Vagina (tissue), 2 donors: ENCODE results near the gene RAB37. TPM values are rescaled to one million over a fixed set of nuclear protein-coding genes. Genes with fewer than 3 reads are reported as not detected.

Source experiments
- DNase-seq, 2 donors: peaks; one replicate each; pipeline ENCODE4 v3.0.0-alpha.2; 2017; ENCODE audit errors: extremely low spot score in 2 of 2
- H3K27ac ChIP-seq: fragments of 200-600 bp; sonication (generic); one replicate; pipeline ENCODE4 v1.5.1; 2019
- H3K27me3 ChIP-seq: fragments of 200-600 bp; sonication (generic); one replicate; pipeline ENCODE4 v1.5.1; 2019
- H3K36me3 ChIP-seq, 2 donors: fragments of 200-600 bp; sonication (generic); one replicate each; pipeline ENCODE4 v1.5.1; 2017 to 2019
- H3K4me1 ChIP-seq: fragments of 200-600 bp; sonication (generic); one replicate; pipeline ENCODE4 v1.5.1; 2019
- H3K4me3 ChIP-seq, 2 donors: fragments of 200-600 bp; sonication (generic); 1 replicate in 1 of 2; 2 replicates in 1 of 2; pipeline ENCODE4 v1.5.1; 2016 to 2019
- H3K9me3 ChIP-seq: fragments of 200-600 bp; sonication (generic); one replicate; pipeline ENCODE4 v1.5.1; 2019
- CTCF ChIP-seq, 3 experiments: fragments of 450-650 bp in 2 of 3; fragments of 200-600 bp in 1 of 3; sonication (generic) in 1 of 3; IDR thresholded peaks; one replicate each; pipeline ENCODE4 v1.5.1; 2017 to 2019; ENCODE audit warnings: antibody characterized with exemption in 3 of 3, mild to moderate bottlenecking in 2 of 3, moderate library complexity in 2 of 3
- POLR2A ChIP-seq, 2 donors: fragments of 450-650 bp; IDR thresholded peaks; one replicate each; pipeline ENCODE4 v1.6.1; 2017; ENCODE audit warnings: antibody characterized with exemption in 2 of 2, mild to moderate bottlenecking in 2 of 2, moderate library complexity in 2 of 2
- POLR2AphosphoS5 ChIP-seq, 2 donors: sonication (generic); formaldehyde crosslinking; IDR thresholded peaks; one replicate each; pipeline ENCODE4 v1.9.0; 2017; ENCODE audit warnings: antibody characterized with exemption in 2 of 2, mild to moderate bottlenecking in 2 of 2, low read depth in 1 of 2; ENCODE audit not compliant: insufficient read depth in 1 of 2
- intact Hi-C: fragments of 100-400 bp; cut with DNase I; formaldehyde crosslinking; loops from one replicate; pipeline ENCODE4 v1.15.1; 2023
- total RNA-seq: library from RNA; depleted of rRNA; stranded (reverse); fragments of >200 nt; gene quantifications from one replicate; pipeline ENCODE4 v1.2.3, GENCODE V29; 2016

The RAB37 gene
- total RNA-seq, 1 donor from 2014 or later, result 7.1 TPM

- TF ChIP-seq CTCF (IDR thresholded peaks at IDR 0.05) (no peak), POLR2A (IDR thresholded peaks at IDR 0.05) (no peak), POLR2AphosphoS5 (IDR thresholded peaks at IDR 0.05; ENCODE audit: insufficient read depth in 1 of 2, low read depth in 1 of 2) (no peak)
- no peak overlapping the region for H3K27ac ChIP-seq
- H3K27me3 ChIP-seq, result no peaks in the 10 kb centered on the region
- no peak for DNase-seq
- intact Hi-C loops, result no loop called here
- peaks cover 41% of the 10 kb centered on the region for H3K4me1 ChIP-seq
- no peaks in the 10 kb centered on the region for H3K9me3 ChIP-seq
- no peak overlapping the region for H3K4me3 ChIP-seq
- H3K36me3 ChIP-seq, result peaks cover 0 to 41% of the 10 kb centered on the region in 2 donors
These were observed 35.0 kb downstream of the RAB37 start for GRCh38 chr17:74772053-74772452.

GRCh38 chr17:74773414-74773813, 36.4 kb downstream of the RAB37 start:
- no peak overlapping the region for H3K27ac ChIP-seq
- H3K4me1 ChIP-seq, result peaks cover 34% of the 10 kb centered on the region
- H3K27me3 ChIP-seq, result no peaks in the 10 kb centered on the region
- intact Hi-C loops, result no loop called here
- no peaks in the 10 kb centered on the region for H3K9me3 ChIP-seq
- no peak for DNase-seq
- TF ChIP-seq POLR2AphosphoS5 (IDR thresholded peaks at IDR 0.05; ENCODE audit: insufficient read depth in 1 of 2, low read depth in 1 of 2), result no peak
- TF ChIP-seq POLR2A (IDR thresholded peaks at IDR 0.05), result no peak
- no peak for TF ChIP-seq CTCF (IDR thresholded peaks at IDR 0.05)
- peaks cover 0 to 41% of the 10 kb centered on the region in 2 donors for H3K36me3 ChIP-seq
- no peak overlapping the region for H3K4me3 ChIP-seq

GRCh38 chr17:74773871-74774286, 36.8 kb downstream of the RAB37 start:
- Histone ChIP-seq H3K27ac (no peak overlapping the region), H3K9me3 (no peaks in the 10 kb centered on the region), H3K27me3 (no peaks in the 10 kb centered on the region), H3K4me3 (no peak overlapping the region), H3K4me1 (peaks cover 33% of the 10 kb centered on the region), H3K36me3 (peaks cover 0 to 39% of the 10 kb centered on the region in 2 donors)
- intact Hi-C loops, result no loop called here
- no peak for TF ChIP-seq CTCF (IDR thresholded peaks at IDR 0.05)
- TF ChIP-seq POLR2AphosphoS5 (IDR thresholded peaks at IDR 0.05; ENCODE audit: insufficient read depth in 1 of 2, low read depth in 1 of 2), result no peak
- TF ChIP-seq POLR2A (IDR thresholded peaks at IDR 0.05), result no peak
- no peak for DNase-seq

- H3K4me1 ChIP-seq, result peaks cover 25% of the 10 kb centered on the region
- no peak for DNase-seq
- peaks cover 0 to 28% of the 10 kb centered on the region in 2 donors for H3K36me3 ChIP-seq
- no peaks in the 10 kb centered on the region for H3K27me3 ChIP-seq
- peak overlapping the region; percentile 54 for H3K27ac ChIP-seq
- H3K4me3 ChIP-seq, result peak overlapping the region; percentile 71 to 86
- intact Hi-C loops, result no loop called here
- H3K9me3 ChIP-seq, result no peaks in the 10 kb centered on the region
- TF ChIP-seq CTCF (IDR thresholded peaks at IDR 0.05) (no peak), POLR2AphosphoS5 (IDR thresholded peaks at IDR 0.05; ENCODE audit: insufficient read depth in 1 of 2, low read depth in 1 of 2) (no peak), POLR2A (IDR thresholded peaks at IDR 0.05) (no peak)
These were observed 38.5 kb downstream of the RAB37 start for GRCh38 chr17:74775409-74776043.
